Testis (tissue), 3 donors: ENCODE results near the gene LZTS3. TPM values are rescaled to one million over a fixed set of nuclear protein-coding genes. Genes with fewer than 3 reads are reported as not detected.

Source experiments
- DNase-seq: peaks from one replicate; pipeline ENCODE4 v3.0.0-alpha.2; 2019
- H3K27ac ChIP-seq, 2 donors: fragments of 200-600 bp; sonication (generic); one replicate each; pipeline ENCODE4 v1.5.1; 2019
- H3K27me3 ChIP-seq: fragments of 200-600 bp; sonication (generic); one replicate; pipeline ENCODE4 v1.5.1; 2019
- H3K36me3 ChIP-seq: fragments of 200-600 bp; sonication (generic); one replicate; pipeline ENCODE4 v1.5.1; 2017; ENCODE audit warnings: low read depth; ENCODE audit errors: missing control alignments
- H3K4me1 ChIP-seq: fragments of 200-600 bp; sonication (generic); one replicate; pipeline ENCODE4 v1.5.1; 2019
- H3K4me3 ChIP-seq, 2 donors: fragments of 200-600 bp; sonication (generic); one replicate each; pipeline ENCODE4 v1.5.1; 2017 to 2019
- H3K9me3 ChIP-seq: fragments of 200-600 bp; sonication (generic); one replicate; pipeline ENCODE4 v1.5.1; 2017
- CTCF ChIP-seq, 3 experiments: fragments of 450-650 bp in 2 of 3; fragments of 200-600 bp in 1 of 3; sonication (generic) in 1 of 3; IDR thresholded peaks; one replicate each; pipeline ENCODE4 v1.5.1; 2016 to 2019; ENCODE audit warnings: antibody characterized with exemption in 3 of 3, mild to moderate bottlenecking in 2 of 3, moderate library complexity in 1 of 3
- POLR2A ChIP-seq: fragments of 450-650 bp; IDR thresholded peaks from one replicate; pipeline ENCODE4 v1.6.1; 2017; ENCODE audit warnings: antibody characterized with exemption, mild to moderate bottlenecking, moderate library complexity
- WGBS, 2 donors: methylation state at CpG; one replicate each; pipeline ENCODE4 v1.1.5; 2018; 5-methylcytosine and 5-hydroxymethylcytosine counted together
- intact Hi-C: fragments of 100-400 bp; cut with DNase I; formaldehyde crosslinking; loops from one replicate; pipeline ENCODE4 v1.15.1; 2023; ENCODE audit warnings: low total_unique reads
- polyA plus RNA-seq: library from polyadenylated mRNA; stranded (reverse); fragments of 350-450 nt; fragmentation: Illumina TruSeq; extraction: RNeasy Lipid Tissue Mini Kit (QIAGEN cat#74804); gene quantifications from one replicate; pipeline ENCODE4 v1.2.3, GENCODE V29; 2014; ENCODE audit warnings: low read depth, low replicate concordance; ENCODE audit not compliant: insufficient read depth
- total RNA-seq, 2 donors: library from RNA; depleted of rRNA; stranded (reverse); fragments of >200 nt; gene quantifications; one replicate each; pipeline ENCODE4 v1.2.3, GENCODE V29; 2016

Gene LZTS3
- total and polyA plus RNA-seq, 3 donors from 2014 or later, result 7.2 to 16.8 (median 13.9) TPM

DNA sequence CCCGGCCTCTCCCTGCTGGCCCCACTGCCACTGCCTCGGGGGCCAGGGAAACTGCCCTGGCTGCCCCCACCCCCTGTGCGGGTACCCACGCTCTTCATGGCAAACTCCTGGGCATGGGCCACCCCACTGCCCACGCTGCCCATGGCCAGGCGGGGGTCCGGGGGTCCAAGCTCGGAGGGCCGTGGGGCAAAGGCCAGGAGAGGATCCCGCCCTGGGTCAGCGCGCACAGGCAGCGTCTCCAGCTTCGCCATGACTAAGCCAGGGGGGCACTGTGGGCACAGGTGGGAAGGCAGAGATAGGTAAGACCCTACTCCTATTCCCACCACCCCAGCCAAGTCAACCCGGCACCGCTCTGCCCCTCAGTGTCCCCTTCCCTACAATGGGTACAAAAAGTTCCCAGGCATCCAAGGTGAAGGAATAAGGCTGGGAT lies 6.4 kb downstream of the LZTS3 start:
- Histone ChIP-seq H3K9me3 (no peaks in the 10 kb centered on the region), H3K27ac (no peak overlapping the region), H3K4me1 (no peaks in the 10 kb centered on the region), H3K27me3 (no peaks in the 10 kb centered on the region), H3K36me3 (no peaks in the 10 kb centered on the region), H3K4me3 (no peak overlapping the region)
- intact Hi-C loops, result no loop called here
- WGBS, 2 donors, result 94% methylated on average over 8 to 9 of the region's 16 CpGs
- no peak for DNase-seq
- TF ChIP-seq CTCF (IDR thresholded peaks at IDR 0.05) (no peak), POLR2A (no peak)

DNA sequence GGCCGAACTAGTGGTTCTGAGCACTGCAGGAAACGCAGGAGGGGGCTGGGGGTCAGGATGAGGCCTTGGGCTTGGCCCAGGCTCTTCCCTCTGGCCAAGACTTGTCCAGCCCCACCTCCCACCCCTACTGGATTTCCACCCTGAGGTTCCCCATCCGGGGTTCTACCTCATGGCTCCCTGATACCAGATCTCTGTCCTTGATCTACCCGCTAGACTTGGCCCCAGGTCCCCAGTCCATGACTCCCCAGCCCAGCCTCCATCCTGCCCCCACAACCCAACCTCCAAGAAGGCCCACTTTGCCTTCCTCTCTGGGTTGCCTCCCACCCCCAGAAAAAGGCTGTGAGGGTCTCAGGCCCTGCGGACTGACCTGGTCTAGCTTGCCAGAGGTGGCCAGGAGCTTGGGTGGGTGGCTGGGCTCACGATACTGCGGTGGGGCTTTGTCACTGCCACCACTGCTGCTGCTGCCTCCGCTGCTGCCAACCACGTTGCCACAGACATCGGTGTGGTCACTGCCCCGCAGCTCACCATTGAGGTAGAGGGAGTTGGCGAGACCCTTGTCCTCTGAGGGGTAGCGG lies 6.9 kb downstream of the LZTS3 start:
- Histone ChIP-seq H3K36me3 (no peaks in the 10 kb centered on the region), H3K4me1 (no peaks in the 10 kb centered on the region), H3K9me3 (no peaks in the 10 kb centered on the region), H3K27ac (no peak overlapping the region), H3K4me3 (no peak overlapping the region), H3K27me3 (no peaks in the 10 kb centered on the region)
- intact Hi-C loops, result no loop called here
- no peak for DNase-seq
- 79 to 90% methylated on average over 4 to 13 of the region's 13 CpGs for WGBS, 2 donors
- TF ChIP-seq POLR2A (no peak), CTCF (IDR thresholded peaks at IDR 0.05) (no peak)

DNA sequence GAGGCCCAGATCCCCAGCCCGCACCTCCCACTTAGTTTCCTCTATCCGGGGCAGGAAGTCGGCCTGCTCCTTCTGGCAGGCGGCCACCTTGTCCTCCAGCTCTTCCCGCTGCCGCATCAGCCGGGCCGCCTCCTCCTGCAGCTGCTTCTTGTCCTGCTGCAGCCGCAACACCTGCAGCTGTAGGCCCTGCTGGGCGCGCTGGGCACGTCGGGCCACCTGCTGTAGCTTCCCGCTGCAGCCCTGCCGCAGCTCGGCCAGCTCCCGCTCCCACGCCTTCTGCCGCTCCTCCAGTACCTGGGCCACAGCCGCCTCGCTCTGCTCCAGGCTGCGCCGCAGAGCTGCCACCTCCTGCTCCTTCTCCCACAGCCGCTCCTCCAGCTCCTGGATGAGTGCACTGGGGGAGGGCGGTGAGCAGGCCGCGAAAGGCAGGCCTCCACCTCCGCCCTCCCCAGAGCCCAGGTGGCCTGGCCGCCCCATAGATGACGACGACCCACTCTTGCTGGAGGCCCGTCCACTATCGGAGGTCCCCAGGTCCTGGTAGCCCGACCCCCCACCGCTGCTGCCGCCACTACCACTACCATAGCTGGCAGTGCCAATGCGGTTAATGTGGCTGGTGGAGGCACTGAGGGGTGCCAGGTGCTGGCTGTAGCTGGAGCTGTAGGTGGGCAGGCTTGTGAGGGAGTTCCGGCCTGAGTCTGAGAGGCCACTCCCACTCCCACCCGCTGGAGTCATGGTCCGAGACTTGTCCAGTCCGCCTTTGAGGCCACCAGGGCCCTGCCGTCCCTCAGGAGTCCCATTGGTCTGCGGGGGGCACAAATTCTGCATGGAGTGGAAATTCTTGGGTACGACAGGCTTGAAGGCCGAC lies 7.6 kb downstream of the LZTS3 start:
- H3K27ac ChIP-seq, result no peak overlapping the region
- no peak for TF ChIP-seq POLR2A
- TF ChIP-seq CTCF (IDR thresholded peaks at IDR 0.05), result no peak

DNA sequence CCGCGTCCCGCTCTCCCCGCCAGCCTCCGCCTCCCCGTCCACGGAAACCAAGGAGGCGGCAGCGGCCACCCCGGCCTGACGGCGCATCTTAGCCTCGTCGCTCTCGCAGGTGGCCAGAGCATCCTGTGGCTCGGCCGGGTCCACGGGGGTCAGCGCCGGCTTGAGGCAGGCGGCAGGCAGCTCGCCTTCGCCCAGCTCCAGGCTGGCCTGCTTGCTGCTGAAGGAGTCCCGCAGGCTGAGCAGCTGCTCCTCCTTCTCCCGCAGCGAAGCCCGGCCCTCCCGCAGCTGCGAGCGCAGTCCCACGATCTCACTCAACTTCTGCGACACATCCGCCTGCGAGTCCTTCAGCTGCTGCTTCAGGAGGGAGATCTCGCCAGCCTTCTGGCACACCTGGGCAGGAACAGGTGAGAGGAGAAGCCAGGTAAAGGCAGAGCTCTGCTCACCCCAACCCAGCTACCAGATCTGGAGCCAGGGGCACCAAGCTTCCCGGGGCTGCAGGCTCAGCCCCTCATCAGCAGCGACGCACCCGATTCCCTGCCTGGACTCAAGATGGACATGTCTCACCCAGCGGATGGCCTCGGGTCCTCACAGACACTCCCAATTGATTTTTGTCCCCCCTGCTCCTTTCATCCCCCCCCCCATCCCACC lies 8.5 kb downstream of the LZTS3 start:
- H3K27ac ChIP-seq, result no peak overlapping the region
- intact Hi-C loops, result no loop called here
- no peaks in the 10 kb centered on the region for H3K9me3 ChIP-seq
- TF ChIP-seq POLR2A, result no peak
- TF ChIP-seq CTCF (IDR thresholded peaks at IDR 0.05), result no peak
- H3K36me3 ChIP-seq, result no peaks in the 10 kb centered on the region
- 26 to 73% methylated on average over 3 to 41 of the region's 41 CpGs for whole genome bisulfite sequencing, 2 donors
- H3K4me3 ChIP-seq, result no peak overlapping the region
- no peaks in the 10 kb centered on the region for H3K4me1 ChIP-seq
- H3K27me3 ChIP-seq, result no peaks in the 10 kb centered on the region
- no peak for DNase-seq

More for the DNA sequence above, 7.6 kb downstream of the LZTS3 start:
- no peaks in the 10 kb centered on the region for H3K4me1 ChIP-seq
- intact Hi-C loops, result no loop called here
- WGBS, 2 donors, result 44 to 62% methylated on average over 30 to 45 of the region's 45 CpGs
- H3K9me3 ChIP-seq, result no peaks in the 10 kb centered on the region
- DNase-seq, result peak; percentile 43
- H3K27me3 ChIP-seq, result no peaks in the 10 kb centered on the region
- H3K36me3 ChIP-seq, result no peaks in the 10 kb centered on the region
- no peak overlapping the region for H3K4me3 ChIP-seq
